Activated CD4-positive, alpha-beta T cell treated with anti-CD3 and anti-CD28 coated beads, Interleukin-10, Interleukin-2, amounts not matched to agents 100 ng/mL and 50 ng/mL, durations not matched to agents 16 hours and 8 hours (primary cell): ENCODE results near the gene ADGRL1.
A peak's percentile ranks its signal among the peaks of the same experiment; 100 is the strongest.
"Not testable (repeated sequence)": the region's sequence is repeated elsewhere in the genome, so short reads cannot be mapped to it uniquely, and the experiment has no call there.

Experiments used
- DNase-seq: peaks from one replicate; pipeline ENCODE4 v3.0.0-alpha.2; 2020

The ADGRL1 gene

DNA sequence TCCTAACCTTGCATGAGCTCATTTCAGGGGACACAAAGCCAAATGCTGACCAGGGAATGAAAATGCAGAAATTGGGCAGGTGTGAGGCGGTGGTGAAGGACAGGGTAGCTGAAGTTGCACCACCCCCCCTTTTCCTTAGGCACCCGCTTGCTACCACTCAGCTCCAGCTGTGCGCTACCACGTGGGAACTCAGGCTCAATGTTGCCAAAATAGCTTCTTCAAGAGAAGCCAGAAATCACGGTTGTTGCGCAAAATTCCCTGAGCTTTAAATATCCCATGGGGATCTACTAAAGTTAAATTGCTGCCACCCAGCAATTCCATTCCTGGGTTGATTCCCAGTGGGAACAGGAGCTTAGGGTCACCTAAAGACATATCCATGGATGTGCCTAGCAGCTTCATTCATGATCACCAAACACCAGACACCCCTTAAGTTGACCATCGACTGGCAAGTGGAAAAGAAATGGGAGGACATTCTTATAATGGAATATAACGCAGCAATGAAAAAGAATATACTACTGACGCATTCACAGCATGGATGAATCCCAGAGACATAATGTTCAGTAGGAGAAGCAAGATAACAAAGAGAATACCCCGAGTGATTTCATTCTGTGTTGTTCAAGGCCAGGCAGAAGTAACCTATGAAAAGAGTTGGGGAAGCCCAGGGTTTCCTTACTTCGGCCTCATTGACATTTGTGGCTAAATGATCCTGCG, 12.8 kb upstream of the ADGRL1 start:
- no peak for DNase-seq

DNA sequence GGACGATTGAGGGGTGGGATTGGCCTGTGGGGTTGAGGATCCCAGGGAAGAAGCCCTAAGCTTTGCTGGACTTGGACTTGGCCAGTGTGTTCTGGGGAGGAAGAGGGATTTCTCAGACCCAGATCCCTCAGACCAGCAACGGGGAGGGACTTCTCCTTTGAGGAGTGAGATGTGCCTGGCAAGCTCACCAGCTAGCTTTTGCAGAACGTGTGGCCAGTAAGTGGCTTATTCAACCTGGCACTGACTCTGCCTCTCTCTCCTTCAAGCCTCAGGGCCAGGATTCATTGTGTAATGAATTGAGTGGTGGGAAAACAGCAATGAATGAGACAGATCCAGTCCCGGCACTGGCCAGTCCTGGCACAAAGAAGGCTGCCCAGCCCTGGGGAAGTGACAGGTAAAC, 11.9 kb upstream of the ADGRL1 start:
- DNase-seq: not testable (repeated sequence)

DNA sequence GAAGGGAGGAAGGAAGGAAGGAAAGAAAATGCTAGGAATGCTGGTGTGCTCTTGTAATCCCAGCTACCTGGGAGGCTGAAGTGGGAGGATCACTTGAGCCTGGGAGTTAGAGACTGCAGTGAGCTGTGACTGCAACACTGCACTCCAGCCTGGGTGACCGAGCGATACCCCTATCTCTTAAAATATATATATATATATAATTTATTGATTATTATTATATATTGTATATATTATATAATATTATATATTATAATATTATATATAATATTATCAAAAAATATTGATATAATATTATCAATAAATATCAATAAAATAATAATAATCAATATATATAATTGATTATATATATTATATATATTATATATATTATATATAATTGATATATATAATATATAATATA, 8.6 kb upstream of the ADGRL1 start:
- DNase-seq: no peak

DNA sequence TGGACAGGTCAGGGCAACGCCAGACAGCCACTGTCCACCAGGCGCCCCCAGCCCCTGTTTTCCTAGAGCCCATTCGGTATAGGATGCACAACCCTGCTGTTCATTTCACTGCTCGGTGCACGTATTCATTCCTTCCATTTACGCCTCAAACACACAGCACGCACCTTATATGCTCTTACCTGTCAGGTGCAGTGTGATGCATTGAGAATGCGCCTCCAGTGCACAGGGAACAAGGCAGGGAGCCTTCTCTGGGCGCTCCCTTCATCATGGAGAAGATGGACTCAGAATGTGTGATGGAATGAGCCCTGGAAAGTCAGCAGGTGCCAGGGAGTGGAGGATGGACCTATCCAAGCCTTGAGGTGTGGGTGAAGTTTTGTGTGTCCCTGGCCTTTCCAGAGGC, 4.2 kb upstream of the ADGRL1 start:
- DNase-seq: not testable (repeated sequence)

DNA sequence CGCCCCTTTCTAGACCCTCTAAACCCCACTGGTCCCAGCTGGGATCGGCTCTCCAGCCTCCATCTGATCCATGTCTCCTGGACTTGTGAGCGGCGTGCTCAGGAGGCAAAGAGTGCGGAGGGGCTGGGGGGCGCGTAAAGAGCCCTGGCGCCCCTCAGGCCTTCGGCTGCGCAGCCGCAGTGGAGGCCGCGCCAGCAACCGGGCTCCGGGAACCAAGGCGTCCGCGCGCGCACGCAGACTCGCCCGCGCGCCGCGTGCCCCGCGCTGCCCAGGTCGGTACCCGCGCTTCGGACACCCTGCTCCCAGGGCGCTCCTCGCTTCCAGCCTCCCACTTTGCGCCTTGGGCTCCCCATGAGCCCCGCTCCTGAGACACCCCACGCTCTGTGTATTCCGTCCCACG, 3.4 kb upstream of the ADGRL1 start:
- not testable (repeated sequence) for DNase-seq

DNA sequence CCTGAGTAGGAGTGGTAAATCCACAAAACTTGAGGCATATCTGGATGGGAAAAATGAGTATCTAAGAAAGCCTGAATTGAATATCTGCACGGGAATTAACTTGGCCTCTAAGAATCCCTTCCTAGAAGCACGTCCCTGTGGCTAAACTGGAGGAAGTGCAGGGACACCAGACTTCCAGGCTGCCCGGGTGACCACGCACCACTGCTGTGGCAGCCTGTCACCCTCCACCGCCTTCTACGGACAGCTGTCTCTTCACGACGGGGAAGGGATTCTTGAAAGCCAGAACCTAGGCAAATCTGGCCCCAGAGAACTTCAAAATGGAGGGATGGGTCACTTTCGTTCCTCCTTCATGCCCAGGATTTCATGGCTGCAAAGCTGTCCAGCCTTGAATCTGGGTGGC, 2.5 kb upstream of the ADGRL1 start:
- DNase-seq: not testable (repeated sequence)

DNA sequence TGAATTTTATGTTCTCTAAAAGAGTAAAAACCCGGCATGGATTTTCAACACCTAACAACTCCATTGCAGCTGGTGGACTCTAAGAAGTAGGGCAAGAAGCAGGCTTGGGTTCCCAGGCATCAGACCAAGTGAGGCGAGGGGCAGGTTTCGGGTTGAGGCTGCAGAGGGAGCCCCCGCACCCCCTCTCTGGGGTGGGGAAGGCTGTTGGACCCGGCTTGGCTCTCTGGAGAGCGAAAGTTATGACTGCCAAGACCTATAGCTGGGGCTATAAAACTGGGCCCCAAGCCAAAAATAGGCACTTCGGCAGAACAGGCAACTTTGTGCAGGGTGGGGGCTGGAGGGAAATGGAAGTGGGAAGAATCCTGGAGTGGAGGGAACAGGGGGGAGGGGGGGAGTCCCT, 1.8 kb upstream of the ADGRL1 start:
- DNase-seq: not testable (repeated sequence)

DNA sequence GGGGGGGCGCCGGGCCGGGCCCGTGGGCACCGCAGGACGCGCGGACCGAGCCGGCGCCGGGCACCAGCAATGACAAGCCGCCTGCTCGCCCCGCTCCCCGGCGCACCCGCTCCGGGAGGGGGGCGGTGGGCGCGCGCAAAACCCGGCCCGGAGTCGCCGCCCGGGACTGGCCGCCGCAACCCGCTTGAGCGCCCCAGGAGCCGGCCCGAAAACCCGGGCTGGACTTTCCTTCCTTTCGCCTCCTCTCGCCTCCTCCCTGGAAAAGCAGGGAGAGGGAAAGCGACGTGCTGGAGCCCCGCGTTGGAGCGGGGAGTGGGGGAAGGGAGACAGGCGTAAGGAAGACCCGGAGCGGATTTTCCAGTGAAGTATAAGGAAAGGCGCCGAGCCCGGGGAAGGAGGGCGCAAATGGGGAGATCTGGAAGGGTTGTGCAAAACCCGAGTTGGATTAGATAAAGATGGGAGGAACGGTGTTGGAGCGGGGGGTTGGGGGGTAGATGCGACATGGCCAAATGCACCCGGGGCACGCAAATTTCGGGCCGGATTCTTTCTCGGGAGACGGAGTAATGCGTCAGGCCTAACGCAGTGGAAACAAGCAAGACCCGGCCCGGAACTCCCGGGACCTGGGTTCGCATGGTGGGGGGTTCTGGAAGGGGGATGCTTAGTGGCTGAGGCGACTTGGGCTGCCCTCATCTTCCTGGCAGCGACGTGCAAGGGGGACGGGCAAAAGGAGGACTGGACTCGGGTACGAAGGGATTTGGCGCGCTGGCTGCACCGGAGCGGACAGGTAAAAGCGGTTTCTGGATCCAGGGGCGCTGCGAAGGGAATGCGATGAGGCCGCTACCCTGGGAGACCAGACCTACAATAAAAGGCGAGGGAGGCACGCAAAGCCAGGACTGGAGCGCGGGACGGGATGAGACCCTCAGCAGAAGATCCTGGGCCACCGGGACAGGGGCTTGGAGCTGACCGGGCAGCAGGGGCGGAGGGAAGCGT, 1.1 kb upstream of the ADGRL1 start:
- DNase-seq: peak; percentile 71

DNA sequence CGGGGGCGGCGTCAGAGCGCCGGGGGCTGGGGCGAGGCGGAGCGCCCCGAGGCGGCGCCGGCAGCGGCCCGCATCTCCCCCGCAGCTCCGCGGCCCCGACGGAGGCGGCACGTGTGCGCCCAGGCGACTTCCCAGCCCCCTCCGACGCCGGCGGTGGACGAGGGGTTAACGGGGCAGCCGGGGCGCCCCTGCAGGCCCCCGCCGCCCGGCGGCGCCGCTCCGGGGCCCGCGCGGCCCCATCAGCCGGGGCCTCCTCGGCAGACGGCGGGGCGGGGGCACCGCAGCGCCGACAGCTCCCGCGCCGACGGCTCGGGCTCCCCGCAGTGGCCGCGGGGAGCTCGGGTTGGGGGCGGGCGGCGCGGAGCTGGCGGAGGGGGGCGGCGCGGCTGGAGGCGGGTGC, 339 bp upstream of the ADGRL1 start:
- not testable (repeated sequence) for DNase-seq

DNA sequence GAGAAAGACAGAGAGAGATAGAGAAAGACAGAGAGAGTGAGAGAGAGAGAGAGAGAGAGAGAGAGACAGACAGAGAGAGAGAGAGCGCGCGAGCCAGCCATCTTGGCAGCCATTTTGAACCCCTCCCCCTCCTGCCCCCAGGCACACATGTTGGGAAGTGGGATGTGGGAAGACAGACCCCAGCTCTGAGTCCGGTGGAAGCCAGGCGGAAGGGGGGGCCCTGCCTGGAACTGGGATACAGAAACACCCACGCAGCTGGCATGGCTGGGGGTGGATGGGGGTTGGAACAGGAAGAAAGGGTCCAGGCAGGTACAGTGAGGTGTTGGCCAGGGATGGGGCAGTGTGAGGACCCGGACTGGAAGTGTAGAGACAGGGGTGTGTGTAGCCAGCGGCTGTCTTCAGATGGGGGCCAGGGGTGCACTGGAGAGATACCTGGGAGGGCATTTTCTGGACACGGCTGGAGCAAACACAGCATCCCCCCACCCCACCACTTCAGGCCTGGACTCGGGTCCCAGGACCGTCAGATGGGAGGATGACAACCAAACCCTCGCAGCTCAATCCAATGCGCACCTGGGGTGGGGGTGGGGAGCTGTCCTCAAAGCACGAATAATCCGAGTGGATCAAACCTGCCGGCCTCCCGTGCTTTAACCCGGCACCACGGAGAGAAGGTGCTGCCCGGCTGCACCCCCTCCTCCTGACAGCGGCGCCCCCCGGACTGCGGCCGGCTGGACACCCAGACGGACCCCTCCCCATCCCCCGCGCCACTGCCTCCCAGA, 1.1 kb downstream of the ADGRL1 start:
- not testable (repeated sequence) for DNase-seq

DNA sequence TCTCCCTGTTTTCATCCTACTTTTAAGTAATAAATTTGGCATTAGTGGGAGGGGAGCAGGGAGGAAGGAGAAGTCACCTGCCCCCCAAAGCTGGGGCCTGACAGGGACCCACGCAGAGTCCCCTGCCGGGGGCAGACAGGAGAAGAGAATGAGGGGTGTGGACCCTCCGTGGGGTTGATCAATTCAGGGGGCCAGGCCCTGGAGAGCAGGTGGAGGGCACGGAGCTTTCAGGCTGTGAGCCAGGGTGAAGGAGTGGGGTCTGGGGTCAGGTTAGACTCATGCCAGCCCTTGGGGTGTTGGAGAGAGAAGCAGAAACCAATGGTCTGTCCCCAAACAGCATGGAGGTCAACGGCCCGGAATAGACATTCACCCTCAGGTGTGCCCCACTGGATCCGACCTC, 1.8 kb downstream of the ADGRL1 start:
- DNase-seq: not testable (repeated sequence)

DNA sequence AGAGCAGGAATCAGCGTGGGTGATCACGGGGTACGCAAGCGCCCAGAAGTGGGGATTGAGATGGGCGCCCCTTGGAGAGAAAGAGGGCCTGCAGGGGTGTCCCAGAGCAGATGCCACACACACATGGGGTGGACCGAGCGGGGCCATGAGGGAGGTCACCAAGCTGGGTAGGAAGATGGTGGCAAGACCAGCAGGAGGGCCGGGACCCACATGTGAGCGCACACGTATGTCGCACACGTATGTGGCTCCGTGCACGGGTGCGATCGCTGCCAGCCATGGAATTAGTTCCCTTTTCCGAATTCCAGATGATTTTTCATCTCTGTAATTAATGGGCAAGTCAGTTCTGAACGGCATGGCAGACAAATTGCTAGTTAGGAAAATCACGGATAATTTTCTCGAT, 2.2 kb downstream of the ADGRL1 start:
- DNase-seq: not testable (repeated sequence)

DNA sequence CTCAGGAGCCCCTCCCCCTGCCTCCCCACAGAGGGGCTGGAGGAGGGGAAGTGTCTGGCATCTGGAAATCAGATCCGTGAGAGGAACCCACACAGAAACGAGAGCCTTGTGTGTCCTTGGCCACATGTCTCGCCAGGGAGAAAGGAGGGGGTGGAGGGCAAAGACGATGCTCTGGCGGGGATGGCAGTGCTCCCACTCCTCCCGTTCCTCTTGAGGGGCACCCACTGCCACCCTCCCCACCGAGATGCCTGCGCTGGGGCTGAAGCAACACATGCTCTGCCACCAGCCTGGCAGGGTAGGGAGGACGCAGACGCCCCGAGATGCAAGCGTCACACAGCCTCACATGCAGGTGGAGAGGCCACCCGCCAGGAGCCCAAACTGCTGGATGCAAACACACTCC, 2.8 kb downstream of the ADGRL1 start:
- DNase-seq: no peak

DNA sequence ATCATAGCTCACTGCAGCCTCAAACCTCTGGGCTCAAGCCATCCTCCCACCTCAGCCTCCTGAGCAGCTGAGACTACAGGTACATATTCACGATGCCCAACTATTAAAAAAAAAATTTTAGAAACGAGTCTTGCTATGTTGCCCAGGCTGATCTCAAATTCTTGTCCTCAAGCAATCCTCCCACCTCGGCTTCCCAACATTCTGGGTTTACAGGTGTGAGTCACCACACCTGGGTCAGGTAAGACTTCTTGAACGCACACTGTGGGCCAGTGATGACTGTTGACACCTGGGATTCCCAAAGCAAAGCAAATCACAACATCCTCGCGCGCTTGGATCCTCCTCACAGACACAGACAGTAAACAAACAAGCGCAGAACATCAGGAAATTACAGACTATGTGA, 4.5 kb downstream of the ADGRL1 start:
- DNase-seq: not testable (repeated sequence)

DNA sequence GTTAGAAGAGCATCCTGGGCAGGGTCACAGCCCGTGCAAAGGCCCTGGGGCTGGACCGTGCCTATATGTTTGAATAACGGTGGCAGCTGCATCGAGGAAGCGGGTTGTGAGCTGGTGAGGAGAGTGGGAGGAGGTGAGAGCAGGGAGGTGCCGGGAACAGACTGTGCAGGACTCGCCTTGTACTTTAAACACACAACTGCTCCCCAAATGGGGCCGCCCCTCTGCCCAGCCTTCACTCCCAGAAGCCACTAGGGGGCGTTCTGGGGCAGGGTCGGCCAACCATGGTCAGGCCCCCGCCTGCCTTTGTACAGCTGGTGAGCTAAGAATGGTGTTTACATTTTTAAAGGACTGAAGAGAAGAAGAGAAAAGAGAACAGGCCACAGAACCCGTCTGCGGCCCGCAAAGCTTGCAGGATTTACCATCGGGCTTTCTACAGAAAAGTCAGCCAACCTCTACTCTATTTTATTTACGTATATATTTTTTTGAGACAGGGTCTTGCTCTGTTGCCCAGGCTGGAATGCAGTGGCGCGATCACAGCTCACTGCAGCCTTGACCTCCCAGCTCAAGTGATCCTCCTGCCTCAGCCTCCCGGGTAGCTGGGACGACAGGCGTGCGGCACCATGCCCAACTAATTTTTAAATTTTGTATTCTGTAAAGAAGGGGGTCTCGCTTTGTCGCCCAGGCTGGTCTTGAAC, 5.7 kb downstream of the ADGRL1 start:
- peak; percentile 69 for DNase-seq

DNA sequence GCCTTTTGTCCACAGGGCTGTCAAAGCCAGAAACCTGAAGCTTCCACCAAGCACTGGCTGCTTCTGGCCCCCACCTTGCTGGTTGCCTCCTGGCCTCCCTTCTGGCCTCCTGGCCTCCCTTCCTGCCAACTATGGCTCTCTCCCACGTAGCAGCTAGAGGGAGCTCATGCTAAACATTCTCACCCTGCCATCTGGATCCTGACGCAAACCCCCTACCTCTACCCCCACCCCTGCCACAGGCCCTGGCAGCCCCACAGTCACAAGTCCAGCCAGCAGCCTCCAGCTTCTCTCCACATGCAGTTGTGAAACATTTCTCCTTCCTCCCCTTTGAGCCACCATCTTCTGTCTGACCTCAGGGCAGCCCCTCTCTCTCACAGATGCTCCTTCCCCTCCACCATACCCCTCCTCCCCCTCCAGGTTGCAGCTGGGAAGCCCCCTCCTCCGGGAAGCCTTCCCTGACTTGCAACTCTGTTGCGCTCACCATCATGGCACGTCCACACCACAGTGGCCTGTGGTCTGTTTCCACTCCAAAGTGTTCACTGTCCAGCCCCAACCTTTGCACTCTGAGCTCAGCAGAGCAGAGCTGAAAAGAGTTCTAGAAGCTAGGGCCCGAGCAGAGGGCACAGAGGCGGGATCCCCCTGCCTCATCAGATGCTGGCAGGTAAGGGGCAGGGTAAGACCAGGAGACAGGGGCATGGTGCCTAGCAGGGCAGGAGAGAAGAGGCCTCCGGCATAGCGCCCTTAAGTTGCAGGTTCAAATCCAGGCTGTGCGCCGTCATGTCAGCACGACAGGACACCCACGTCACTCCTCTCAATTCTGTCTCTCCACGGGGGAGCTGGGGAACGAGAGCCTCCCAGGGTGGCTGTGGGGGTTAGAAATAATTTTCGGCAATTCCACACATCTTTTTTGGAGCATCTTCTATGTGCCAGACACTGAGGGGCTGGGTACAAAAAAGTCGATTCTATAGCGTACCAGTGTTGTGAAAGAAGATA, 7.3 kb downstream of the ADGRL1 start:
- no peak for DNase-seq

DNA sequence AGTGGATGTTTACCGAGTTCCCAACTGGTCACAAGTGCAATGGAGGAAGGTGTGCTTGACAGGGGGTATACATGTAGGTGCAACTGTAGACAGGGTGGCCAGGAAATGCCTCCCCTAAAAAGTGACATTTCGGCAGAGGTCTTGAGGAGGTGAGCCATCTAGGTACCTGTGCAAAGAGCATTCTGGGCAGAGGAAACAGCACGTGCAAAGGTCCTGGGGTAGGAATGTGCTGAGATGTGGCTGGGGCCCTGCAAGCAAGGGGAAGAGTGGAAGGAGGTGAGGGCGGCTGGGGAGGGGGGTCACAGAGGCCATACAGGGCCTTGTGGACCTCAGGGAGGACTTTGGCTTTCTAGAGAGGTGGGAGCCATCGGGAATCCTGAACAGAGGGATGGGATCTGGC, 8.1 kb downstream of the ADGRL1 start:
- no peak for DNase-seq

DNA sequence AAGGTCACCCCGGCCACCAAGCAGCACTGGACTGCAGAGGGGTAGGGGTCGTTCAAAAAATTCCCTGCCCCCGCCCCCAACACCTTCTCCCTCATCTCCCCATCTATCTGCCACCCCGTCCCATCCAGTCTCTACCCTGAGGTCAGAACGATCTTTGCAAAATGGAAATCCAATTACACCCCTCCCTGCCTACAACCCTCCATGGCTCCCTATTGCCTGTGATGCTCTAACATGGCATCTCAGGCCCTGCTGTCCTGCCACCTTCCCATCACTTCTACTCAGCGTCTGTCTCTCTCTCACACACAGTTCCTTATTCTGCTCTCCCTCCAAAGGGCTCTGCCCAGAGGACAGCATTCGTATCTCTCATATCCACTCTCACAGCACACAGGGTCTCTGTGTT, 8.7 kb downstream of the ADGRL1 start:
- not testable (repeated sequence) for DNase-seq

DNA sequence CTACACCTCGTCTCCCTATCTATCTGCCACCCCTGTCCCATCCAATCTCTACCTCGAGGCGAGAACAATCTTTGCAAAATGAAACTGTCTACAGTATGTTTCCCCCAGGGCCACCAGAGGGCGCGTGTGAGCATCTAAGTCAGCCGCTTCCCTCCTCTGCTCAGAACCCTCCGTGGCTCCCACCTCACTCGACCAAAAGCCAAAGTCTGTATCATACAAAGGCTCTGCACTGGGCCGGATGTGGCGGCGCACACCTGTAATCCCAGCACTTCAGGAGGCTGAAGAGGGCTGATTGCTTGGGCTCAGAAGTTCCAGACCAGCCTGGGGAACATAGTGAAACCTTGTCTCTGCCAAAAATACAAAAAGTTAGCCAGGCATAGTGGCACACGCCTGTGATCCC, 9.9 kb downstream of the ADGRL1 start:
- DNase-seq: peak; percentile 78

DNA sequence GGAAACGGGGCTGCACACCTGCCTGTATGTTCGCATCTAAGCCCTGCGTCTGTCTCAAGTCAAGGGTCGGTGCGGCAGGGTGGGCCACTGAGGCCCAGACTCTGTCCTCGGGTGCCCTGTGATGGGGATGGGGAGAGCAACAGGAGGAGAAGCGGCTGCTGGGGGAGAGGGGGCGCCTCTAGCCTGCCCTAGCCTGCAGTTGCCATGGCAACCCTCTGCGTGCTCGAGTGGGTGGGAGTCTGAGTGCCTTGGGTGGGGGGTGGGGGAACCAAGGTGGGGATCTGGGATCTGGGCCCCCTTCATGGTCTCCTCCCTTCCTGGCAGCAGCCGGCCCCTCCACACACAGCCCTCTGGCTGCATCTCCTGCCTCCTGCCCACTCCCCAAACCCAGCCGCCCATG, 10.8 kb downstream of the ADGRL1 start:
- DNase-seq: not testable (repeated sequence)

DNA sequence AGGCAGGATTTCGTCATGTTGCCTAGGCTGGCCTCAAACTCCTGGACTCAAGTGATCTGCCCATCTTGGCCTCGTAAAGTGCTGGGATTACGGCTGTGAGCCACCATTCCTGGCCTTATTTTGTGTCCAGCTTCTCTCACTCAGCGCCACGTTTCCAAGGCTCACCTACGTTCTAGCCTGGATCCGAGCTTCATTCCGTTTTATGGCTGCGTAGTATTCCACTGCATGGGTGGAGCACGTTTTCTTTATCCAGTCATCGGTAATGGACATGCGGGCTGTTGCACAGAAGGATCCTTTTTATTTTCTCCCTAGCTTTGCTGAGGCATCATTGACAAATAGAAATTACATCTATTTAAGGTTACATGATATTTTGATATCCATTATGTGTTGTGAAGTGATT, 16.6 kb downstream of the ADGRL1 start:
- DNase-seq: no peak
